Fibroblast of mammary gland (primary cell): ENCODE results near the gene ACTBL2.

Source experiments
- DNase-seq: peaks from one replicate; pipeline ENCODE4 v3.0.0-alpha.2; 2010; ENCODE audit warnings: low read depth
- H3K4me3 ChIP-seq: 2 replicates; pipeline ENCODE4 v1.5.1; 2011; ENCODE audit warnings: low read depth, mild to moderate bottlenecking, low read length, moderate library complexity; ENCODE audit not compliant: control insufficient read depth
- CTCF ChIP-seq: conservative IDR thresholded peaks from 2 replicates; pipeline ENCODE4 v1.5.1; 2011; ENCODE audit warnings: low read depth, low read length, inconsistent platforms; ENCODE audit not compliant: control insufficient read depth, insufficient read depth

ACTBL2 gene

GRCh38 chr5:57442080-57442839 lies 40.4 kb downstream of the ACTBL2 start:
- no peak overlapping the region for H3K4me3 ChIP-seq
- peak; percentile 100 for DNase-seq

GRCh38 chr5:57441557-57441956 lies 41.1 kb downstream of the ACTBL2 start:
- H3K4me3 ChIP-seq: no peak overlapping the region
- no peak for TF ChIP-seq CTCF
- peak; percentile 99 for DNase-seq

More at GRCh38 chr5:57442080-57442839, 40.4 kb downstream of the ACTBL2 start:
- no peak for TF ChIP-seq CTCF

GRCh38 chr5:57439601-57440000 lies 43.0 kb downstream of the ACTBL2 start:
- no peak overlapping the region for H3K4me3 ChIP-seq
- no peak for DNase-seq
- no peak for TF ChIP-seq CTCF

- DNase-seq: peak; percentile 81
Observed at GRCh38 chr5:57437976-57438805, 44.4 kb downstream of the ACTBL2 start.

GRCh38 chr5:57436586-57436985 lies 46.0 kb downstream of the ACTBL2 start:
- no peak for TF ChIP-seq CTCF
- H3K4me3 ChIP-seq: no peak overlapping the region
- DNase-seq: no peak

More at GRCh38 chr5:57437976-57438805, 44.4 kb downstream of the ACTBL2 start:
- H3K4me3 ChIP-seq: no peak overlapping the region
- TF ChIP-seq CTCF: no peak

GRCh38 chr5:57435701-57436134 lies 46.9 kb downstream of the ACTBL2 start:
- H3K4me3 ChIP-seq: no peak overlapping the region
- TF ChIP-seq CTCF: no peak
- peak; percentile 80 for DNase-seq
